Caco-2 (cell line): Measurements from ENCODE around the gene LILRA5. TPM values are rescaled to one million over a fixed set of nuclear protein-coding genes. Genes with fewer than 3 reads are reported as not detected.
"Not testable (repeated sequence)": the region's sequence is repeated elsewhere in the genome, so short reads cannot be mapped to it uniquely, and the experiment has no call there.

ENCODE experiments used
- BruUV-seq: library from RNA; stranded (reverse); fragments of 400-500 nt; replicated peaks from 2 replicates; lab custom pipeline; 2021; lab: Mats Ljungman, UMichigan
- CTCF ChIA-PET: fragments of 300-600 bp; sonication (Branson Sonifier 250); formaldehyde crosslinking; loops from one replicate; lab custom pipeline; 2022; ENCODE audit warnings: antibody characterized with exemption; lab: Charles Lee
- POLR2A ChIA-PET: fragments of 300-600 bp; sonication (Branson Sonifier 250); formaldehyde crosslinking; loops from one replicate; lab custom pipeline; 2022; ENCODE audit warnings: antibody characterized with exemption; lab: Charles Lee
- DNase-seq, 2 experiments: peaks; one replicate each; pipeline versions ENCODE4 v3.0.0 to v3.0.0-alpha.2; 2020 to 2022
- H3K27me3 ChIP-seq: replicated peaks from 2 replicates; pipeline ENCODE4 v1.6.0; 2011; ENCODE audit warnings: low read length; ENCODE audit not compliant: control insufficient read depth, insufficient read depth
- H3K36me3 ChIP-seq: 2 replicates; pipeline ENCODE4 v1.5.1; 2011; ENCODE audit warnings: low read length; ENCODE audit not compliant: control insufficient read depth, insufficient read depth
- H3K4me1 ChIP-seq: fragments of 250-450 bp; sonication (Bioruptor Pico); 2 replicates; pipeline ENCODE4 v1.5.1; 2020; ENCODE audit warnings: mild to moderate bottlenecking
- H3K4me3 ChIP-seq: 2 replicates; pipeline ENCODE4 v1.5.1; 2011; ENCODE audit warnings: low read depth, mild to moderate bottlenecking, control low read depth, low read length
- H3K9me3 ChIP-seq: fragments of 250-450 bp; sonication (Bioruptor Pico); 2 replicates; pipeline ENCODE4 v1.5.1; 2020; ENCODE audit warnings: mild to moderate bottlenecking, moderate library complexity
- H3K27ac Mint-ChIP-seq: one replicate; pipeline ENCODE4 v1.8.0; 2022; ENCODE audit warnings: mixed read lengths; ENCODE audit not compliant: unreplicated experiment
- H3K27me3 Mint-ChIP-seq: one replicate; pipeline ENCODE4 v1.8.0; 2022; ENCODE audit warnings: mixed read lengths; ENCODE audit not compliant: insufficient read depth, unreplicated experiment
- H3K36me3 Mint-ChIP-seq: one replicate; pipeline ENCODE4 v1.8.0; 2022; ENCODE audit warnings: mild to moderate bottlenecking, mixed read lengths; ENCODE audit not compliant: insufficient read depth, unreplicated experiment
- H3K4me1 Mint-ChIP-seq: one replicate; pipeline ENCODE4 v1.8.0; 2022; ENCODE audit warnings: low read depth, mixed read lengths; ENCODE audit not compliant: unreplicated experiment
- H3K4me3 Mint-ChIP-seq: one replicate; pipeline ENCODE4 v1.8.0; 2022; ENCODE audit warnings: mild to moderate bottlenecking, moderate library complexity, mixed read lengths; ENCODE audit not compliant: unreplicated experiment
- H3K9me3 Mint-ChIP-seq: one replicate; pipeline ENCODE4 v1.8.0; 2022; ENCODE audit warnings: mixed read lengths; ENCODE audit not compliant: unreplicated experiment
- CTCF ChIP-seq, 2 experiments: fragments of 200-600 bp in 1 of 2; IDR thresholded peaks; 1 replicate in 1 of 2; 2 replicates in 1 of 2; pipeline versions ENCODE4 v1.5.1 to v1.8.0; 2011 to 2022; ENCODE audit warnings: antibody characterized with exemption in 1 of 2, control low read depth in 1 of 2, inconsistent platforms in 1 of 2, low read depth in 1 of 2, low read length in 1 of 2, mild to moderate bottlenecking in 1 of 2, moderate library complexity in 1 of 2; ENCODE audit not compliant: insufficient read depth in 1 of 2, severe bottlenecking in 1 of 2, unreplicated experiment in 1 of 2
- intact Hi-C: fragments of 100-400 bp; cut with micrococcal nuclease; formaldehyde crosslinking; loops from one replicate; pipeline ENCODE4 v1.10.0; 2022; ENCODE audit not compliant: unreplicated experiment
- total RNA-seq: library from RNA; stranded (reverse); gene quantifications from 2 replicates; pipeline ENCODE4 v1.2.3, GENCODE V29; 2022

Gene LILRA5
- total RNA-seq, 1 experiment from 2014 or later, result not detected

DNA sequence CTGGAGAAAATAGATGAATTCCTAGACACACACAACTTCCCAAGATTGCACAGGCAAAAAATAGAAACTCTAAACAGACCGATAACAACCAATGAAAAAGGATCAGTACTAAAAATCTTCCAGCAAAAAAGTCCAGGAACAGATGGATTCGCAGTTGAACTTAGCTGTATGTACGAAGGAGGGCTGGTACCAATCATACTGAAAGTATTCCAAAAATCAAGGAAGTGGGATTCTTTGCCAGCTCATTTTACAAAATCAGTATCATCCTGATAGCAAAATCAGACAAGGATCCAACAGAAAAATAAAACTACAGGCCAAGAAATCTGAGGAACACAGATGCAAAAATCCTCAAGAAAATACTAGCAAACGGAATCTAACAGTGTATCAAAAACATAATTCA lies 25.5 kb downstream of the LILRA5 start:
- Histone ChIP-seq H3K27me3 (no peaks in the 10 kb centered on the region; the same call in 1 of the 2 replicates), H3K4me1 (no peaks in the 10 kb centered on the region), H3K9me3 (no peaks in the 10 kb centered on the region), H3K36me3 (no peaks in the 10 kb centered on the region), H3K4me3 (no peak overlapping the region)
- POLR2A ChIA-PET, result no interaction called here
- Mint-ChIP-seq H3K27me3 (peaks cover 41% of the 10 kb centered on the region), H3K36me3 (no peaks in the 10 kb centered on the region), H3K4me3 (no peak overlapping the region), H3K27ac (no peak overlapping the region), H3K9me3 (no peaks in the 10 kb centered on the region), H3K4me1 (no peaks in the 10 kb centered on the region)
- no peak for TF ChIP-seq CTCF (IDR thresholded peaks at IDR 0.05; ENCODE audit: insufficient read depth in 1 of 2, low read depth in 1 of 2, low read length in 1 of 2, severe bottlenecking in 1 of 2, unreplicated experiment in 1 of 2)
- intact Hi-C loops, result no loop called here
- CTCF ChIA-PET, result no interaction called here
- no peak for DNase-seq
- BruUV-seq, result no TSS peak

- POLR2A ChIA-PET, H3K4me3 ChIP-seq, DNase-seq, H3K9me3 Mint-ChIP-seq, H3K4me1 Mint-ChIP-seq, H3K9me3 ChIP-seq, CTCF ChIA-PET, H3K27me3 ChIP-seq, H3K4me3 Mint-ChIP-seq, H3K36me3 Mint-ChIP-seq, intact Hi-C loops, BruUV-seq, H3K4me1 ChIP-seq, H3K27ac Mint-ChIP-seq, H3K36me3 ChIP-seq: not testable (repeated sequence)
- H3K27me3 Mint-ChIP-seq, result peaks cover 49% of the 10 kb centered on the region
Measured at GRCh38 chr19:54286283-54286682, 26.7 kb downstream of the LILRA5 start.

DNA sequence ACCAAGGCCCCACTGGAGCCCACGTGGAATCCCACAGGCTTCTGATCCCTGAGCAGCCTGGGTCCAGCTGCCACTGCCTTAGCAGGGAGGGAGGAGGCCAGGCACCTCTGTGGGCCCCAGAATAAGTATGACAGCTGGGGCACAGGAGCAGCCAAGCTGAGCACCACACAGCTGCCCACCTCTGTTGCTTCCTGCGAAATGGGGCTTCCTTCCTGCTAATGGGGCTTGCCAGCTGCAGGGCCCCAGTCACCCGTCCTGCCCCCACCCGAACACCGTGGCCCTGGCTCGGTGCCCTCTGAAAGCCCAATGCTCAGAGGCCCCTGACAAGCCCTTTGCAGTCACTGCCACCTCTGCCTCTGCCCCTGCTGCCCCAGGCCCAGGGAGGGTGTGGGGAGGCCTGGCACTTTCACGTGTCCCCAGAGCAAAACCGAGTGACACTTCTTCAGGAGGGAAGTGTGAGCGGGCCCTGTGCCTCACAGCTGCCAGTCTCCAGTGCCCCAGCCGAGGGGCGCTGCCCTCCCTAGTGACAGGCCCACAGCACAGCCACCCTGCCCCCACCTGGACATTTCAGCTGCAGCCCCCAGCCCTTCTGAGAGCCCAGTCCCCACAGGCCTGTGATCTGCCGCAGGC lies 27.4 kb downstream of the LILRA5 start:
- H3K36me3 Mint-ChIP-seq, H3K9me3 Mint-ChIP-seq, H3K4me1 Mint-ChIP-seq, H3K36me3 ChIP-seq, BruUV-seq, POLR2A ChIA-PET, H3K9me3 ChIP-seq, H3K27me3 ChIP-seq, CTCF ChIA-PET, H3K4me3 ChIP-seq, H3K4me3 Mint-ChIP-seq, intact Hi-C loops, DNase-seq, H3K27ac Mint-ChIP-seq, H3K4me1 ChIP-seq: not testable (repeated sequence)
- peaks cover 51% of the 10 kb centered on the region for H3K27me3 Mint-ChIP-seq

GRCh38 chr19:54282686-54283470 lies 30.1 kb downstream of the LILRA5 start:
- no peak overlapping the region for H3K27ac Mint-ChIP-seq
- H3K9me3 ChIP-seq, result no peaks in the 10 kb centered on the region
- H3K36me3 ChIP-seq, result no peaks in the 10 kb centered on the region
- no peaks in the 10 kb centered on the region for H3K36me3 Mint-ChIP-seq
- intact Hi-C loops, result no loop called here
- CTCF ChIA-PET, result no interaction called here
- no peaks in the 10 kb centered on the region for H3K4me1 ChIP-seq
- H3K4me3 Mint-ChIP-seq, result no peak overlapping the region
- DNase-seq, result no peak
- H3K4me3 ChIP-seq, result no peak overlapping the region
- POLR2A ChIA-PET, result no interaction called here
- H3K27me3 Mint-ChIP-seq, result peaks cover 56% of the 10 kb centered on the region
- TF ChIP-seq CTCF (IDR thresholded peaks at IDR 0.05; ENCODE audit: insufficient read depth in 1 of 2, low read depth in 1 of 2, low read length in 1 of 2, severe bottlenecking in 1 of 2, unreplicated experiment in 1 of 2), result no peak
- no peaks in the 10 kb centered on the region for H3K4me1 Mint-ChIP-seq
- no peaks in the 10 kb centered on the region; the same call in 1 of the 2 replicates for H3K27me3 ChIP-seq
- no TSS peak for BruUV-seq
- no peaks in the 10 kb centered on the region for H3K9me3 Mint-ChIP-seq

- H3K36me3 Mint-ChIP-seq, DNase-seq, intact Hi-C loops, H3K4me3 ChIP-seq, H3K4me1 Mint-ChIP-seq, BruUV-seq, H3K4me3 Mint-ChIP-seq, CTCF ChIA-PET, H3K9me3 ChIP-seq, H3K27ac Mint-ChIP-seq, POLR2A ChIA-PET, H3K9me3 Mint-ChIP-seq, H3K27me3 ChIP-seq, H3K36me3 ChIP-seq, H3K4me1 ChIP-seq: not testable (repeated sequence)
- H3K27me3 Mint-ChIP-seq, result peaks cover 46% of the 10 kb centered on the region
Measured at GRCh38 chr19:54281729-54282075, 31.3 kb downstream of the LILRA5 start.
